GM18526 (cell line): ENCODE data around the gene PARP8.
A peak's percentile ranks its signal among the peaks of the same experiment; 100 is the strongest.

Experiments
- POLR2A ChIP-seq: IDR thresholded peaks from 3 replicates; pipeline ENCODE4 v1.6.1; 2011; ENCODE audit not compliant: insufficient read length; ENCODE audit errors: extremely low read depth

The PARP8 gene

DNA sequence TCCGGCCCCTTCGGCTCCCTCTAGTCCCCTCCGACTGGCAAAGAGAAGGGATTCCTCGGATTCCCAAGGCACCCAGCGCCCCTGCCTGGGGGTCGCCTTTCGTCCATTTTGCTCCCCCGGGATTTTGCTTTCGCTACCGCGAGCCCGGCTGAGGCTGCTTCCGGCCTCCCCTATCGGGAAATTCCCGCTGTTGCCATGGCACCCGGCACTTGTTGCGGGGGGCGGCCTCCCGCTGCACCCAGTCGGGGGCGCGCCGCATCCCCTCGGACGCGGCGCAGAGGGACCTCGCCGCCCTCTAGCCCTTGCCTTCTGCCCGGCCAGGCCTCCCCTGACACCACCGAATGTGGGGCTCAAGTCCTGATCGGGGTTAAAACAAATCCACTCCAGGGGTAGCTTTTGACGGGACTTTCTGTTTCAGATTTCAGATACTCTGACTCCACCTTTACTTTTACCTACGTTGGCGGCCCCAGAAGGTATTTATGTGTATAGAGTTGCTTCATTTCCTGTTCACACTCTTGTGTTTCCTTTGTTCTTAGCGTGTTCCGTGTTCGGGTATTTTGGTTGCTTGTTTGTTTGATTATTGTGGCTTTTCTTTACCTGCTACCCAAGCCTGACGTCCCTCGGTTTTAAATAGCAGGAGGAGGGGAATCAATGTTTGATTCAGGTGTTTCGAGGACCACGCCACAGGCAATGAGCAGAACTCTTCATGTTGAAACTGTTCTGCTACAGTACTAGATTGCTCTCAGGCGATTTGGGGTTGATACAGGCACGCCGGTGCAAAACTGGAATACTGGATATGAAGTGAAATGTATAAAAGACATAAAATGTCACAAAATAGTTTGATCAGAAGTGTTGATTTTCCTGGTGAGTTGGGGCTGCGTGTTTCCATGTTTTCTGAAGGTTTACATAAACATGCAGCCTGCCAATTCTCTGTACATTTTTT is 1.5 kb downstream of the PARP8 start:
- TF ChIP-seq POLR2A = peak; percentile 49

DNA sequence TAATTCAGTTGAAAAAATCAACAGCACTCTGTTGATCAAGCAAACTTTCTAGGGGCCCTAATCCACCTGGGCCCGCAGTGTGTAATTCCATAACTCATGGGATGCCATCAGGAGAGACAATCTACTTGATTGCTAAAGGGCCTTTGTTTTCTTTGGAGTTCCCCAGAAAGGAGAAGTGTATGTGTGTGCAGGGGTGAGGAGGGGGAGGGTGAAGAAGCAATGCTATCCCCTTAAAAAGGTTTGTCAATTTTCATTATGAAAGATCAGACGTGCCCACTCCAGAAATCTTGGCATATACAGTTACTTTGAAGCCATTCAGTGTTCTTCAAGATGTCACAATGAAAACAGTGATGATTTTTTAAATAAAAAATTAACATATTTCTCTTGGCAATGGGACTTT is 6.2 kb downstream of the PARP8 start:
- TF ChIP-seq POLR2A = no peak

DNA sequence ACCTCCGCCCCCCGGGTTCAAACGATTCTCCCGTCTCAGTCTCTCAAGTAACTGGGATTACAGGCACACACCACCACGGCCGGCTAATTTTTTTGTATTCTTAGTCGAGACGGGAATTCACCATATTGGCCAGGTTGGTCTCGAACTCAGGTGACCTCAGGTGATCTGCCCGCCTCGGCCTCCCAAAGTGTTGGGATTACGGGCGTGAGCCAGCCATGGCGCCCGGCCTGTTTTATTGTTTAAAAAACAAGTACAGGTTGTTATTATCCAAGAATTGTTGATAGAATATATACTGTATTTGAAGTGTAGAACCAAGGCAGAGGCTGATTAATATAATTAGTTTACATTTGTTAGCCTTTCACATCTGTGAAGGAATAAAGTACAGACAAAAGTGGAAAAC is 8.9 kb downstream of the PARP8 start:
- no peak for TF ChIP-seq POLR2A

DNA sequence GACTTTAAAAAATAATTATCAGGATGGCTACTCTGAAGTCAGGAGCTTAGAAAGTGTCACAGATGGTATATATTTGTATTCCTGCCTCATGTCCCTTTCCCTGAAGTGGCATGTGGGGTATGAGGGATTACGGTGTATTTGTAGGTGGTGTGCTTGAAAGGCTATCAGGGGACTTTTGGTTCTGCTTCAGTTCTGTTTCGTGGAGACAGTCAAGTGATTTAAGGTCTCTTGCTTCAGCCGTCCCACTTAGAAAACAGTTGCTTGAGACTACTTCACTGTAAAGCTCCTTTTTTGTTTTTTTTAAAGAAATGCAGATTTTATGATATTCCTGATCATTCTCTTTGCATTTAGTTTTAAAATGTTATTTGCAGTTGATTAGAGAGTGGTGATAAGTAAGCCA is 18.3 kb downstream of the PARP8 start:
- no peak for TF ChIP-seq POLR2A

DNA sequence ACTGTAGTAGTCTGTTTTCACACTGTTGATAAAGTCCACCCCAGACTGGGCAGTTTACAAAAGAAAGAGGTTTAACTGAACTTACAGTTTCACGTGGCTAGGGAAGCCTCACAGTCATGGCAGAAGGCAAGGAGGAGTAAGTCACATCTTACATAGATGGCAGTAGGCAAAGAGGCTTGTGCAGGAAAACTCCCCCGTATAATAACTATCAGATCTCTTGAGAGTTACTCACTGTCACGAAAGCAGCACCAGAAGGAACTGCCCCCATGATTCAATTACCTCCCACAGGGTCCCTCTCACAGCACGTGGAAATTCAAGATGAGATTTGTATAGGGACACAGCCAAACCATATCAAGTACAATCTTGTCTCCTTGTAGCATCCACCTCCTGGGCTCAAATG is 21.1 kb downstream of the PARP8 start:
- TF ChIP-seq POLR2A = no peak

DNA sequence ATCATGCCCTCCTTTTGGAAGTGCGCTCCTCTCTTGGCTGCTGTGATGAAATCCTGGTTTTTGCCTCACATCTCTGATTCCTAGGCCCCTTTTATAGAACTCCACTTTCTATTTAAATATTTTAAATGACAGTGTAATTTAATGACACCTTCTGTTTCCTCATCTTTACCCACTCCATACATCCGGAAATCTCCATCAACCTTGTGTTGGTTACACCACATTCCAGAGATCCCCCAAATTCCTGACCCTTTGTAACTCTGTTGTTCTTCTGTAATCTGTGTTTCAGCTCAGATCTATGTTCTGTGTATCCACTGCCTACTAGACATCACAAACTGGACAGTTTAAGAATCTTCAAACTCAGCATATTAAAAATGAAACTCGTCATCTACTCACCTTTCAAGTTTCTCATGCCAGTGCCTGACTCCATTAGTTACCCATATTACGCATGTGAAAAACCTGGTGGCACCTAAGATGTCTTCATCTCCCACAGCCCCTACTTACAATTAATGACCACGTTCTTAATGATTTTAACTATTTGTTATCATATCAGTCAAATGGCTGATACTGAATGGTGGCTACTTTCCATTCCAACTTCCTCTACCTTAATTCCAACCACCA is 25.1 kb downstream of the PARP8 start:
- no peak for TF ChIP-seq POLR2A

DNA sequence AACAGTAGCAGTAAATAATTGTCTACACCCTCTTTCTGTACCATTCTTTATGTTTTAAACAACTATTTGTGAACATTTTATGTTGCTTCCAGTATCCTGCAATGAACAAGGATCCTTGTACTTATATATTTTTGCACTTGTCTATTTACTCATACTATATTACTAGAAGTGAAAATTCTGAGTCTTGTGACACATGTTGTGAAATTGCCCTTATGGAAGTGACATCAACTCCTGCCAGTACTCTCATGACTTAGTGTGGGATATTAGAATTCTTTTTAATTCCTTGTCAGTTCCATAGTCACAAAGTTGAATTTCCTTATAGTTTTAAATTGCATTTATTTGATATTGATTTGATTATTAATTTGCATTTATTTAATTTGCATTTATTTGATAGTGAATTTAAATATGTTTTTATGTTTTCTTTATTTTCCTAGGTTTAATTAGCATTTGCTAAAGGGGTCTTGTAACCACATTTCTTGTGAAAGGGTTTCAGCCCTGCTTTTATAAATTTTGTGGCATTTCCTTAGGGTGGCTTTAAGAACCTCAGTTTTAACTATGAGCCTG is 27.7 kb downstream of the PARP8 start:
- TF ChIP-seq POLR2A = no peak

DNA sequence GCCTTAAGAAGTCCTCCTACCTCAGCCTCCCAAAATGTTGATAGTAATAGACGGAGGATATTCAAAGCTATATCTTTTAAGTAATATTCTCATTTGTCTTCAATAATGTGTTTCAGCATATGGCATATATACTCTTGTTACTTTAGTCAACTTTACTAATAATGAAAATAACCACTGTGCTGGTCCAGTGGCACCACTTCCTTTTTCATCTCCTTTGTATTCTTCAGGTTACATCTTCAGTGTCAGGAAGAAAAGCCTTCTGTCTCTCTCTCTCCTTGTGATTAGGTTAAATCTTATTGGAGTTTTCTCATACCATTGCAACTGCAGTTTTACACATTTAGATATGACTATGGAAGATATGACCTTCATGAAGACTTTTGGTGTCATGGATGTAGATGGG is 31.3 kb downstream of the PARP8 start:
- no peak for TF ChIP-seq POLR2A

DNA sequence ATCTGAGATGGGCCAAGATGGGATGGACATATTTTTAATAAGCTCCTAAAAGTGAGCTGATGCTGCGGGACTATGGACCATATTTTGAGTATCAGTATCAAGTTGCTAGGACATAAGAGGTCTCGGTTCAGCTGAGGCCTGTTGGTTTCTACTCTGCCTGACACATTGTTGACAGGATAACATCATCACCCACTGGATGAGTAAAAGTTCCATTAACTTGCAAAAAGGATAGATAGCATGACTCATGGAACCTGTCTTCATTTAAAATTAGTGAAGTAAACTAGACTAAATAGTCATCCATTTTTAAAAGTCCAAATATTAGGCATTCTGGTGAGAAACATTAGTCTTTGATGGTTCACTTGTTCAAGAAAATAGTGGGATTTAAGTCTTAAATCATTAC is 33.3 kb downstream of the PARP8 start:
- TF ChIP-seq POLR2A = no peak

DNA sequence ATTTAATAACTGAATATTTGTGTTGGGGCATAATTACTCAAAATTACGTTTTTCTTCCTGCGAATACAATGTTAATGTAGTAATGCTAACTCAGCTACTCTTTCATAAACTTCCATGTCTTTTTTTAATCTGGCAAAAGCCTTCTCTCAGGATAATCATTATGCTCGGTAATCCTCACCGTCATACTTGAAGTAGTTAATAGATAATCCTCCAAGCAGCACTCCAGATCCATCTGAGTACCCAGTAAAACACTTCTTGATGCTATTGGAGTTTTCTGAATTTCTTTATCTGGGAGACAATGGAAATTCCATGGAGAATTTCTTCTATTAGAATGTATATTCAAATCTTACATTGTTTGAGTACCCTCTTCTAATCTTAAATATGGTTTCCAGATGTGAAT is 34.3 kb downstream of the PARP8 start:
- no peak for TF ChIP-seq POLR2A

DNA sequence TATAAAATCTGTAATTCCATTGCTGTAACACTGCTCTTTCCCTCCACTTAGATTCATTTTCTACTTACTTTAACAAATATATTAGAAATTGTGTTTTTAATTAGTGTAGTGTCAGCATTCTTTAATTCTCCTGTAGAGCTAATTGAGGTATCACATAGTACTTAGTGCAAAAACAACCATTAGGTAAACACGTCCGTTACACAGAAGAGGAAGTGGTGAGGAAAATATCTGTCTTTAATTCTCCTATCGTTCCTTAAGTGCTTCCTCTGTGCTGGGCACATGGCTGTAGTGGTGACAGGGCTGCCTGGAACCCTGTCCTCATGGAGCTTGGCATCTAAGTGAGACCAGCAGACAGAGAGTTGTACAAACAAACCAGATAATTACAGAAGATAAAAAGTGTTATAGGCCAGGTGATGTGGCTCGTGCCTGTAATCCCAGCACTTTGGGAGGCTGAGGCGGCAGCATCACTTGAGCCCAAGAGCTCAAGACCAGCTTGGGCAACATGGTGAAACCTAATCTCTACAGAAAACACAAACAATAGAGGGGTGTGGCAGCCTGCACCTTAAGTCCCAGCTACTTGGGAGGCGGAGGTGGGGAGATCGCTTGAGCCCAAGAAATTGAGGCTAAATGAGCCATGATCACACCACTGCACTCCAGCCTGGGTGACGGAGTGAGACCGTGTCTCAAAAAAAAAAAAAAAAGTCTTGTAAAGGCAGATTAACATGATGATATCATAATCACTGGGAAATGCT is 36.4 kb downstream of the PARP8 start:
- TF ChIP-seq POLR2A = no peak

DNA sequence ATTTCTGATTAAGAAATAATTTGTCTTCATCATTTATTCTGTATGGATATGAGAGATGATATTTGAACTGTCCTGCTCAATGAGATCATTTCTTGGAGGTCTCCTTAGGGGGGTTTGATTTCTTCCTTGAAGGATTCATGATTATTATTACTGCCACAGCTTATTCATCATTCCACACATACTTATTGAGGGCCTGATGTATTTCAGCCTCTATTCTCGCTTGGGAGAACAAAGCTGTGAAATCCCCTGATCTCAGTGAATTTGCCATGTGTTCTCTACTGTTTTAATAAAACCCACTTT is 36.9 kb downstream of the PARP8 start:
- TF ChIP-seq POLR2A = no peak

DNA sequence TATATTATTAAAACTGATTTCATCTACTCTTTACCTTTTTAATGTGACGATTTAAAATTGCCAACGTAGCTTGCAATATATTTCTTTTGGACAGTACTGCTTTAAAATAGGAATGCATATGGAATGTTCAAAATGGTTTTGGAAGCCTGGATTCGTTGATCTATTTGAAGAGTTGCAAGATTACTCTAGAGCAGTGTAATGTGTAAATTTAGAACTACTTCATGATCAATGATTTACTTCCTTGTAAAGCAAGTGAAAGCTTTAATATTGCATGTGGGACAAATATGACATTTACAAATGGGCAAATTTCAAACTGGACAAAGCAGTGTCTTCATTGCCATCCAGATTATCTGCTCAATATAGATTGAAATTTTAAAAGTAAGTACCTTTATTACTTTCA is 38.3 kb downstream of the PARP8 start:
- no peak for TF ChIP-seq POLR2A

DNA sequence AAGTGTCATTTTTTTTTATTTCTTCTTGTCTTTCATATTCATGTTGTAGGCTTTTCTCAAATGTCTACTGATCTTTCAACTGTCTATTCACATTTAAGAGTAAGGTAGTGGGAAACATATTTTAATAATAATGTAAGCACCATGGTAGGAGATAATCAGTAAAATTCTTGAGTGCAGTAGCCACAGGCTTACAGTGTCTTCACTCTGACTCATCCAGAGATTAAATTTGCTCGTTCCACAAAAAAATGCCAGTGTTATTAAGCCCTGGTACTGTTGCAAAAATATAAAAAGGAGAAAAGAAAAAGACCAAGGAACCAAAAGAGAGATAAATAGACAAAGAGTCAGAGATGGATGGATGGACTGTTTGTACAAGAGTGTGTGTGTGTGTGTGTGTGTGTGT is 43.0 kb downstream of the PARP8 start:
- no peak for TF ChIP-seq POLR2A

DNA sequence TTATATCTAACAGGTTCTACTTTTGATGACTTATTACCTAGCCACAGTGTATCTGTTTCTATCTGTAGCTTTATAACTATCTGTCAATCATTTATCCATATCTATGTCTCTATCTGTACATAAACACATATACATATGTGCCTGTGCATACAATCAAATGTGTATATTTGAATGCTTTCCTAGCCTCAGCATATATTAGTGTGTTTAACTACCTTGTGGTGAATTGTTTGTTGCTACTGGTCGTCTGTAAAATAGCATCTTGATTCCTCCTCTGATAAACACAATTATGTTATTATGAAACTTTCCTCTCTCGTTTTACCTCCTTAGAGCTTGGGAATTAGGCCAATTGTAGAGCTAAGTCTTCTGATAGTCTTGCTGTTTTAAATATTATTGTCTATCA is 44.4 kb downstream of the PARP8 start:
- TF ChIP-seq POLR2A = no peak

DNA sequence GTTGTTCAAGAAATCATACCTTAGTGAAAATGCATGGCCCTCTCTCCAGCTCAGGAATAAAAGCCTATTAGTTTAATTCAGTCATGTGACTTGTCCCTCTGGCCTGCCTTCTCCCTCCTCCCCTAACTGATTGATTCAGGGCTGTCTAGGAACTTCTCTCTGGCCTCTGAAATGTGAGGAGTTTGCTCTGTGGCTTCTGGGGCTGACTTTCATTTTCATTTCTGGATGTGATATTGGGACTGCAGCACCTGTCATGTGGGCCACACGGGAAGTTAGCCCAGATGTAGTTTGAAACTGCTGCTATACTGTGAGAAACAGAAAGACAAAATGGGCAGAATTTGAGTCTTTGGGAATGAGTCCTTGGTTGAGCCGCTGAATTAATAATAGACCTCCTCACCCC is 44.8 kb downstream of the PARP8 start:
- no peak for TF ChIP-seq POLR2A
